Activated CD4-positive, alpha-beta T cell treated with anti-CD3 and anti-CD28 coated beads, Interleukin-2, amount 50 U/mL, for 1 hour (primary cell): ENCODE measurements around the gene MITF.
"Not testable (repeated sequence)": the region's sequence is repeated elsewhere in the genome, so short reads cannot be mapped to it uniquely, and the experiment has no call there.

Source experiments
- DNase-seq: peaks from one replicate; pipeline ENCODE4 v3.0.0-alpha.2; 2020

Gene MITF

DNA sequence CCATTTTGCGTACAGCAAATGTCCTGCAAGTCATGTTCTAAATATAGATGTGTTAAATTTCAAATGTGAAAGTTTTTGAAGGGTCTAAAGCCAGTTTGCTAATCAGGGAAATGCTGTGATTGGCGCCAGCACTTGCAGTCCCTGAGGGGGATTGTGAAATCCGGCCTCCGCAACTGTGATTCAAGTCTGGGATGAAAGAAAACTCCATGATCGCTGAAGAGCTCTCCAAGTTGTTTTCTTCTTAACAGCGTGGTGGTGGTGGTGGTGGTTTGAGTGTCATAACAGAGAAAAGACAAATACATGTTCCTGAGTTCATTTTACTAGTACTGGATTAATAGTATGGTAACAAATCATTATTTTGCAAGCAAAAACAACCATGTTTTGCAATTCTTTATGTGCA lies 51.8 kb downstream of the MITF start:
- no peak for DNase-seq

DNA sequence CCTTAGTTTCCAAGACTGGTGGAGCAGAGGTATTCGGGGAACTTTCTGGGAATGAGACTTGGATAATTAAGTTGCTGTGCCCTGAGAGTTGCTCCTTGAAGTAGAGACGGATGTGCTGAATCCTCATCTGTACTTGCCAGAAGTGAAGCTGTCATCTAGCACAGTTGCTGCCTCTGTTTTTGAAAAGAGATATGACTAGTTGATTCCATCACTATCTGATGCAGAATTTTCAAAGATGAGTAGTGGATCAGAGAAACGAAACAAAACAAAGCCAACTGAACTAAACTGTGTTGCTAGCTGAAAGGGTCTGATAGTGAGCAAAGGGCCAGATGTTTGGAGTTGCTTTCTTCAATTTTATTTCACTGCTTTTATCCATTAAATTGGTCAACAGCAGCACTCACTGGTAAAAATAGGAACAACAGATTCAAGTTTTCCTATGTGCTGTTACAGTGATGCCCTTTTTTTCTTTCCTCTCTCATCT lies 52.7 kb downstream of the MITF start:
- no peak for DNase-seq

DNA sequence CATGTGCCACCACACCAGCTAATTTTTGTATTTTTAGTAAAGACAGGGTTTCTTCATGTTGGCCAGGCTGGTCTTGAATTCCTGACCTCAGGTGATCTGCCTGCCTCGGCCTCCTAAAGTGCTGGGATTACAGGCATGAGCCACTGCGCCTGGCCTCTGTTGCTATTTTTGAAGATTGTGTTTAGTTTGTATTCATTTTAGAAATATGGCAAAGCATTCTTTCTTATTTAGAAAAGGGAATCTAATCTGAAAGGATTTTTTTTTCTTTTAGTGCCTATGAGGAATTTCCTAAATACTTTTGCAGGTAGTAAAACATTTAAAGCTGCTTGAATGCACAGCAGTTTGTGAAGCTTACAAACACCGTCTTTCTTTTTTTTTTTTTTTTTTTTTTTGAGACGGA lies 56.9 kb downstream of the MITF start:
- DNase-seq: not testable (repeated sequence)

DNA sequence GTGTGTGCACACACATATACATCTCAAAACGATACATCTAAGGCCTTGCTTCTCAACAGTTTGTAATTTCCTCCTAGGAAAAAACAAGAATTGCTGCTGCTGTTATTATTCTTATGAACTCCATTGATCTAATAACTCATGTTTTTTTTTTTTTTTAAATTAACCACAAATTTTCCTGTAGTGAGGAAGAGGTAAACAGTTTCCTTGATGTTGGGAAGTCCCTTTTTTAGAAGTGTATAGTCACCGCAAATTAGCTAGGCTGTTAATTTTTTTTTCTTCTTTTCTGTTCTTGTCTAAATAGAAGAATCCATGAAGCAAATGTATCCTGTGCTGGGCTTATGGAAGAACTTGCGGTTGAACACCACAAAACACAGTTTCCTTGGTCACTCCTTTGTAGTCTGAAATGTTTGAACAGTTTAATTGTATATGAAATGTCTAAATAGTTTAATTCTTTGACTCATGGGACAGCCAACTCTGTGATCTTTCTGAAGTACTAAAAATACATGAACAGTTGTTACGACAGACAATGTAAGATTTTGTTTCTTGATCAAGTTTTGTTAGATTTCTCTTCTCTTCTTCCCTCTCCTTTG lies 64.5 kb downstream of the MITF start:
- no peak for DNase-seq

DNA sequence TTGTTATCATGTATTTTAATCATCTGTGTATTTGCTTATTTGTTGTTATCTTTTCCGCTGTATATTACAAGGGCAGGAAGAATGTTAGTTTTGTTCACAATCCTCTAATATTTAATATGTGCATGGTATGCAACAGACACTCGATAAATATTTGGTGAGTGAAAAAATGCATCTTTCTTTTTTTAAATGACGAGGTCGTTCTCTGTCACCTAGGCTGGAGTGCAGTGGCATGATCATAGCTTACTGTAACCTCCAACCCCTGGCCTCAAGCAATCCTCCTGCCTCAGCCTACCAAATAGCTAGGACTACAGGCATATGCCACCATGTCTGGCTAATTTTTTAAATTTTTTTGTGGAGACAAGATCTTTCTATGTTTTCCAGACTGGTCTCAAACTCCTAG lies 66.2 kb downstream of the MITF start:
- no peak for DNase-seq

DNA sequence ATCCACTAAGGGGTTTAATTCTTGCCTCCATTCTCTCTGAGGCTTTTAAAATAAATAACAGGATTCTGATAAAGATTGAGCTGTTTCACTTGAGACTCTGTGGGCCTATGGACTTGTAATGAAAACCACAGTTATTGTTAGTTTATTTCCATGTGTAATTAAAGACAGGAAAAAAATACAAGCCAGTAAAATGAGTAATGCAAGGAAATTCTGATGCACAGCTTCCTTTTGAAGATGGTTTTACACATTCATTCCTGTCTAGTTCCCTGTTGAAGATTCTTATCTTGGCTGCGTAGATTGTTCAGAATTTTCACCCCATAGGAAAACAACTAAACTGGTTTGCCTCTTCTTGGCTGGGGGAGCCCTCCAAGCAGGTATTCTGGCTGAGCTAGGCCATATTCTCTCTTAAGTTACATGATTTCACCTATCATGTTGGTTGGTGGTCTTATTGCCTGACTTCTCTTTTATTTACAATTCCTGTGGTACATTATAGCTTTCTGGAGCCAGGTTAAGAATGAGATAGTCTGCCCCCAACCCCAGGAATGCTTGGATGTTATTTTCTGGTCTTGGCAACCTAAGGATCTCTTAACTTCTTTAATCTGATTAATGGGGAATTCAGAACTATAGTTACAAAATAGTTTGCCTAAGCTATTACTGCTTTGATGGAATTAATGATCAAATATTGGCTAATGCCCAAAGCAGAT lies 67.6 kb downstream of the MITF start:
- no peak for DNase-seq

DNA sequence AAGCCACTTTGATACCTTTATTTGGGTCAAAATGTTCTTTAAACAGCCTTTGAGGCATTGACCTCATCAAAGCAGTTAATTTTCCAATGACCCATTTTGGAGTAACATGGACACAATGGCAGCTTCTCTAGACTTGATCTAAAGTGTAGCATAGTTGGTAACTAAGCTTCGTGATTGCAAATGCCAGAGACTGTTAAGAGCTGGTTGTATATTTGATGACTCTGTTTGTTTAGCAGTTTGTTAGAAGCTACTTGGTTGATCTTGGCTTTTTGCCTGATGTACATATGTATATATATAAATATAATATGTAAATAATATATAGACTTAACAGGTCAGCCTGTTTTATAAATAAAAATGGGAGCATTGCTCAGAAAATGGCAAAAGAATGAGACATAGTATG lies 68.4 kb downstream of the MITF start:
- no peak for DNase-seq

DNA sequence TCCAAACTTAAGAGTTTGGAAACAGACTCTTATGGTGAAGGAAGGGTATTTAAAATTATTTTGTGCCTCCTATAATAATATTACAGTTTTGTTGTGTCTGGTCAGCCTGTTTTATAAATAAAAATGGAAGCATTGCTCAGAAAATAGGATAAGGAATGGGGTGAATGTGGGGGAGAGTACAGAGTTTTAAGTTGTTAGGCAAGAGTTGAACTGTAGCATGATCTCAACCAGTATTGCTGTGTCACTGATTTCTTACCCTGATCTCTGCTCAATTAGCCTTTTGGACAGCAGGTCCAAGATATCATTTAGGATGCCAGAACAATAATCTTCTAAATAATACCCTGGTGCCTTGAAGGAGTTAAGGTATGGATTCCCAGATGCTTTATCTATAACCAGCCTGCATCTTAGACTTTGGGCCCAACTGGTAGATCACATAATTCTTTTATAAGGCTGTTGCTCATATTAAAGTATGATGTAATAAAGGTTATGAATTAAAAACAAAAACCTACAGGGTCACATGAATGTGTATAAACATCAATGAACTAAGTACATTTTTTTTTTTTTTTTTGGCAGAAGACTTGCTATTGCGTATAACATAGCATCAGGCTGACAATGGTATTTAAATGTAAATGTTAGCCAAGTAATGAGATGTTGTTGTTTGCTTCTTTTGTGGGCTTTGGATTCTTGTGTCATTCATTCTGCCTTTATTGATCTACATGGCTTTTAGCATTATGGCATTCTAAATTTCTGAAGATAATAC lies 70.0 kb downstream of the MITF start:
- no peak for DNase-seq

DNA sequence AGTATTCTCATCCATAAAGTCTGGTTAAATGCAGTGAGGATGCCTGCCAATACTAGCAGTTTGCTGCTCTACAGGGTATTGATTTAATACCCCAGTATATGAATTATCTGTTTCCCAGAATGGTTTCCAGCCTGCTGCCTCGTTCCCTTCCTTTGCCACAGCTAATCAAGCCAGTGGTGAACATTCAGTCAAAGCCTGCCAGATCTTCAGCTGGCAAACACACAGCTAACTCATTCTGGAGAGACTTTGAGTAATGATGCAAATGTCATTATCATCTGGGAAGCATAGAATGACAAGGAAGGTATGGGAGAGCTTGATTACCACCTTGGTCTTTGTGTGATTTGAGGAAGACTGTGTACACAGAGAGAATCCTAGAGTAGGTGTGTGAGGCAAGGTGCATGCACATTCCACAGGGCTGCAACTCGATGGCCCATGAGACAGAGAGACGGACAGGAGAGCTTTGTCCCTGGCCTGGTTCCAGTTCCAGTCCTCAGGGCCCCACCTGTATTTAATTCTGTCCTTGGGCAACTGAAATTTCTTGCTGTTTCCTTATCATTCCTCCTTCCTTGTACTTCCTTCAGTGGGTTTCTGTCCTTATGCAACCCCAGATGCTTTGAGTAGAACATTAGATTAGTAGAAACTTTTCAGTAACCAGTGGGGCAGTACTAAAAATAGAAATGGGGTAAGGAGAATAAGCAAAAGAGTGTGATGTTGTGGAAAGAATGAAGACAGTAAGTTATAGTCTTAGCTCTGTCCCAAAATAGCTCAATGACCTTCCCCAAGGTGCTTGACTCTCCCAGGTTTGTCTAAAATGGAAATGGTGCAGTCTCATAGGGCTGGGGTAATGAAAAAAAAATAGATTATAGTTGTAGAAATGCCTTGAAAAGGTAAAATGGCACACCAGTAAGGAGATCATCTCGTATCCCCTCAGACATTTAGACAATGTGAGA lies 72.5 kb downstream of the MITF start:
- no peak for DNase-seq

DNA sequence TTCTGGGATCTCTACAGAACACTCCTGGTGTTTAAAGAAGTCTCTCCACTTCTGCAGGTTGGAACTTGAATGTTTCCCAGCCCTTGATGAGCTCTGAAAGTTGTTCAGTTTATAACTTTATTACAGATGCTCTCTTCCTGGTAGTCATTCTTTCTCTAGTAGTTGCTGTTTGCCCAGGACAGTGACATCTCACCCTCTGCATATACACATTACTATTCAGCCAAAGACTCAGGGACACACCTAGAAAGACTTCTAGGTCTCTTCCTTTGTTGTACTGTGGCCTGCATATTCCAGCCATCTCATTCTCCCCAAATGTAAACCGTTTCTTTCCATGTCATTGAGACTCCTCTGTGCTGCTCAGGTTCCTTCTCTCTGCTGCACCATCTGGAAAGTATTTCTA lies 76.7 kb downstream of the MITF start:
- DNase-seq: no peak

DNA sequence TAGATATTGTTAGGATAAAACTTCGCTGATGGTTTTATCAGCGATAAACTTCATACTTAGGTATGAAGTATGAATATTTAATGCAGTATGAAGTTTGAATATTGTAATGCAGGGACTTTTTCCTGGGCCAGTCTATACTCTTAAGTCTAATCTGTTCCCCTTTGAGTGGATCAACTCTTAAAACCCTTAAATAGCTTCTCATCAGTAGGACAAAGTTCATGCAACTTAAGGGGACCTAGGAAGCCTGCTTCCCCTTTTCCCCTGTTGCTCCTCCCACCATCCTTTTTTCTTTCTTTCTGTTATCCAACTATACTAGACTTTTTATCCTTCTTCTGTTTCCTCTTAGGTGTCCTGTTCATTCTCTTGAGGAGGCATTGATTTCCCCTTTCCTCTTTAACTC lies 78.7 kb downstream of the MITF start:
- DNase-seq: no peak

DNA sequence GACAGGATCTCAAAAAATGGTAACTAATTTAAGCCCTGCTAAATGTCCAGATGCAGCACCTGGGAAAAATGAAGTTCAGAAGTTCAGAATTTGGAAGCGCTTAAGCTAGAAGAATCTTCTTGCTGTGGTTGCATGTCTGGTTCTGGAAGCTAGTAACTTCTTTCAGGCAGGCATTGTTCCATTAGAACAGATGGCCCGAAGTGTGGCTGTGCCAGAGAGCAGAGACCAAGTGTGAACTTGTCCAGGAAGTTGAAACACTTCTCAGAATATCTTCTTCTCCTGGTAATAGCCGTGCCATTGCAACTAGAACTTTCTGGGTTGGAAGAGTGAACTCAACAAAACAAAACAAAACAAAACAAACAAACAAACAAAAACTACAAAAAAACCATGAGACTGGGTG lies 80.0 kb downstream of the MITF start:
- DNase-seq: no peak

DNA sequence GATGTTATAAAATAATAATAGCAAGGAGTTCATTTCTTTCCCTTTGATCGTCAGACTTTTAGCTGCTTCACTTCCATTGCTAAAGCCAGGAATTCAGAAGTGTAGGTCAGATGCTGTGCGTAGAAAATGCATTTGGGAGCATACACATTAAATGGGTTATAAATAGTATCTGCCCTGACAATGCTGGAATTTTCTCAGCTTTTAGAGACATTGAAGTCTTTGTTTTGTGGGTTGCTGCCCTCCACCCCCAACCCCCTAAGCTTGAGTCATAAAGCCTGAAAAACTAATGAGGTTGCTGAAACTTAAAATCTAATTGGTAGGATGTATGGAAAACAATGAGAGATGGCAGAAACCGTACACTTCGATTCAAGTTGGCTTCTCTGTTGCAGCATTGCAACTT lies 81.9 kb downstream of the MITF start:
- DNase-seq: no peak

DNA sequence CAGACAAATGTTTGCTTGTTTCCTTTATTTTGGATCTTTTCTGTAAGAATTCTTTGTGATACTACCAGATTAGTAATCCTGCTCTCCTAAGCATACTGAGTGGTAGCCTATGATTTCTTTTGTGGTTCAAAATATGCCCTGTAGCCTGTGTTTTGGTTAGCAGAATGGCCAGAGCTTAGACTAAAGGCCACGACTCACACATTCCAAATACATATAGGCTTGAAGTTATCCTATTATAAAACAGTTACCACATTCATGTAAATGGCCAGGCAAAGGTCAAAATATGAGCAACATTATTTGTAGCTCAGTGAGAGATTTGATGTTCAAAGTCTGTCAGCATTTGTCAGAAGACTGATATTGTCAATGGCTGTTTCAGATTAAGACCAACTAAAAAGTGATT lies 84.5 kb downstream of the MITF start:
- no peak for DNase-seq

DNA sequence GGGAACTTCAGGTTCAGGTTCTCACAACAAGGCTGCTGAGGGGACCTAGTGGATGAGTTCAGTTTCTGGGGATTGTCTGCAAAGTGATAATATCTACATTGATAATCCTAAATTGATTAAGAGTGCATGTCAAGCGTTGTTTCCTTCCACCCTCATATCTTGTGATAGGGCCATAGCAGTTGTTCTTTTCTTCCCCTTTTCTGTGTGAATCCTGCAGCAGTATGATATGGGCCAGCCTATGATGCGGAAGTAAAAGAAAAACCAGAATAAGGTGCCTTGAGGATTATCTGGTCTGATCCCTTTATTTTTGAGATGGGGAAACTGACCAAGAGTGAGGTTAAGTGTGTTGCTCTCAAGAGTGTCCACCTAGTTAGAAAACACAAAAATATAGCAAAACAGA lies 86.2 kb downstream of the MITF start:
- DNase-seq: no peak

DNA sequence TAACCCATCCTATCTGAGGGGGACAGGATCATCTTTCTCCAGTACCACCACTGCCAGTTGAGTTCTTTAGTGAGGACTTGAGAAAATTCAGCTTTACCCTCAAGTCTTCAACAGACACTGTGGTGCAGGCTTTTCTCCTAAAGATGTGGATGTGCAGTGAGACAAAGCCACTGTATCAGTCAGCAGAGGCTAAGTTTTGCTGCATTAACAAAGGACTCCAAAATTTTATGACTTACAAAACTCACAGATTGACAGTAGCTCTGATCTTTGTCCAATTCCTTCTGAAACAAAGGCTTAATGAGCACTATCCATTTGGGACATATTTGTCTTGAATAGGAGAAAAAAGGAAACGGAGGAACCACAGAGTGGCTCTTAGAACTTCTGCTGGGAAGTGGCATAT lies 87.9 kb downstream of the MITF start:
- no peak for DNase-seq

DNA sequence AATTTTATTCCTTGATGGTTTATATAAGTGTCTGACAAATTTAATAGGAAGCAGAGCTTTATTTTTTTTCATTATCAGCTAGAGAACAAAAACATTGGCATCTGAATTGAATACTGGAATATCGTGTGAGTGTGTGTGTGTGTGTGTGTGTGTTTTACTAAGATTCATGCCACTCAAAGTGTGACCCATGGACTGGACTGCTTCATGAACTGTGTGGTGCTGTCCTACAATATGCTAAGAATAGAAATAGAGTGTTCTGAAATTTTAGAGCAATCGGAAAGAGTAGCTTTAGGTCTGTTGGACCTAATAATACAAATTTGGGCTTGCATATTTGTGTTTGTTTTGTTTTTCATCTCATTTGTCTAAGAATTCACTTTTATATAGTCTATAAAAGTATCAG lies 89.6 kb downstream of the MITF start:
- DNase-seq: no peak

DNA sequence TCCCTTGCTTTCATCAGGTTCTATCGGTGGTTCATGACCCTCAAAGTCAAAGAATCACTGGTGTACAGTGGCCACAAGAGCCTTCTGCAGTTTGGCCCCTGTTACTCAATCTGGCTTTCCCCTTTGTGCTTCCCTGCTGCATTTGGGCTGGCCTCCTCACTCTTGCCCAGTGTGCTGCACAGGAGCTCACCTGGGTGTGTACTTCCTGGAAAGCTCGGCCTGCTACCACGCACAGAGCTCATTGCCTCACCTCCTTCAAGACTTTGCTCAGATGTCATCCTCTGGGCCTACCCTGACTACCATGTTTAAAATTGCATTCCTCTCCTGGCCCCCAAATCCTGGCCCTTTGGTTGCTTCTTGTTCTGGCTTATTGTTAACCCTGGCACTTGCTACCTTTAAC lies 90.9 kb downstream of the MITF start:
- no peak for DNase-seq

DNA sequence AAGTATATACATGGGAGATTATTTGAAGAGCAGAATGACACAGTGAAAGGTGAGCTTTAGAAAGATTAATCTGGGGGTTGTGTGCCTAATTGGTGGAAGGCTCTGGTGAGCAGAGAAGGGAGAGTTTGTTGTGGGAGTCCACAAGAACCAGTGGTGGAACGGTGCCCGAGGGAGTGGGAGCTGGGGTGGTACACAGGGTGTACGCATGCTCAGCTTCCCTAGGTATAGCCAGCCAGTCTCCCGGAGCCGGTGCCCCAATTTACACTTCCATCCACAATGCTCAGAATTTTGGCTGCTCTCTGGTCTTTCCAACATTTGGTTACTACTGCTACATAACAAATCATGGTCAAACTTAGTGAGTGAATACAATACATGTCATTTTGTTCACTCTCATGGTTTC lies 92.5 kb downstream of the MITF start:
- DNase-seq: no peak

DNA sequence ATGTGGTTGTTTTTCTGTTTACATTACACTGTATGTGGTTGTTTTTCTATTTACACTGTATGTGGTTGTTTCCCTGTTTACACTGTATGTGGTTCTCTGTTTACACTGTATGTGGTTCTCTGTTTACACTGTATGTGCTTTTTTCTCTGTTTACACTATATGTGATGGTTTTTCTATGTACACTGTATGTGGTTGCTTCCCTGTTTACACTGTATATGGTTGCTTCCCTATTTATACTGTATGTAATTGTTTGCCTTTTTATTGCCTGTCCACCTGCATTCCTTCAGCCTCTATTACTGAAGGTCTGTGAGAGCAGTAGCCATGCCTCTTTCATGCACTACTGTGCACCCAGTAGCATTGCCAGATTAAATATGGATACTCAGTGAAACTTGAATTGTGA lies 94.3 kb downstream of the MITF start:
- no peak for DNase-seq

DNA sequence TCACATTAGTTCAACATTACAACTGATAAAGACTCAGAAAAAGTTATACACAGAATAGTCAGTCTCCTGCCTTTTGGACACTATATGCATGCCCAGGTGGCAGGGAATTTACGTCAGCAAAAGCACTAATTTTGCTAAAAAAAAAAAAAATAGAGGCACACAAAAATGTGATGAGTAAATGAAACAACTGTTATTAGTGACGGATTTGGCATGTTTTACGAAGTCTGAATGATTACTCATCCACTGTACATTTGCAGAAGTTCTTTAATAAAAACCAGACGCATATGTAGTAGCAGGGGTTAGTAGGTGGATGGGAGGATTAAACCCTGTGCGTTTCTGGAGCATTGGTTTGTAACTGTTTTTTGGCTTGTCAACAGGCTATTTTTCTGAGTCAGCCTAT lies 99.0 kb downstream of the MITF start:
- no peak for DNase-seq

DNA sequence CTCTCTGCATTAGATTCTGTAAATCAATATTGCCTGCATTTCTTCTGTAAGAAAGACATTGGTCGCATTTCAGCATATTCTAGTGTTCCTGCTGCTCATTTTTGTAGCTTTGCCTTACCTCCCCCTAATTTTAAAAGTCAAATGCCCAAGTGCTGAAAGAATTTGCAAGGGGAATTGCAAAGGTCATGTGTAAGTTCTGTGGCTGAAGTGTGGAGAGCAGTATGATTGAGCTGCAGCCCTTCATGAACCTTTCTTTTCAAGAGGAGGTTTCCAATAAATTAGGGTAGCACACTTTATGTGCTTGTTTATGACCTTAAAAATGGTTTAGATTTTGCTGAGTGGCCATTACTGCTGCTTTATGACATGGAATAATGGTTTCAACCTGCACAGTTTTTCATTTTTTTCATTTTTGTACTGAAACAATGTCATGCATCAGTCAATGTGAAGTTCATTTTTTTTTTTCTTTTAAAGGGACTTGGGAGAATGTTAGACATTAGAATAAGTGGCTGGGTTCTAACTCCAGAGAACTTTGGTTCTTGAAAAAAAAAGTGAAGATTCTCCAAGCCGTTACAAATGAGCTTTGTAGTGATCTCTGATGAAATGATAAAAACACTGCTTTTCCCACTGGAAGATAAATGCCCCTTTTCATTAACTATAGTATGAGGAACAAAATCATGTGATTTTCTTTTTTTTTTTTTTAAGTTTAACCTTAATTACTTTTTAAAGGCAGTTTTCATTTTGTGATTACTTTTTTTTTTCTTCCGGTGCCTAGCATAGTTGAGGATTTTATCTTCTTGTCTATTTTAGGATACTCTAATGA lies 99.6 kb downstream of the MITF start:
- DNase-seq: no peak
